H4 (cell line): ENCODE data around the gene MRPS27. TPM values are rescaled to one million over a fixed set of nuclear protein-coding genes. Genes with fewer than 3 reads are reported as not detected.

Source experiments
- DNase-seq: peaks from one replicate; pipeline ENCODE4 v3.0.0-alpha.2; 2015; ENCODE audit warnings: low spot score
- total RNA-seq: library from RNA; depleted of rRNA; stranded (reverse); fragments of >200 nt; shearing (Covaris generic); gene quantifications from 2 replicates; pipeline ENCODE4 v1.2.3, GENCODE V29; 2014; rRNA removed

MRPS27 gene
- 81.2 and 88.0 TPM in 2 replicates for total RNA-seq

DNA sequence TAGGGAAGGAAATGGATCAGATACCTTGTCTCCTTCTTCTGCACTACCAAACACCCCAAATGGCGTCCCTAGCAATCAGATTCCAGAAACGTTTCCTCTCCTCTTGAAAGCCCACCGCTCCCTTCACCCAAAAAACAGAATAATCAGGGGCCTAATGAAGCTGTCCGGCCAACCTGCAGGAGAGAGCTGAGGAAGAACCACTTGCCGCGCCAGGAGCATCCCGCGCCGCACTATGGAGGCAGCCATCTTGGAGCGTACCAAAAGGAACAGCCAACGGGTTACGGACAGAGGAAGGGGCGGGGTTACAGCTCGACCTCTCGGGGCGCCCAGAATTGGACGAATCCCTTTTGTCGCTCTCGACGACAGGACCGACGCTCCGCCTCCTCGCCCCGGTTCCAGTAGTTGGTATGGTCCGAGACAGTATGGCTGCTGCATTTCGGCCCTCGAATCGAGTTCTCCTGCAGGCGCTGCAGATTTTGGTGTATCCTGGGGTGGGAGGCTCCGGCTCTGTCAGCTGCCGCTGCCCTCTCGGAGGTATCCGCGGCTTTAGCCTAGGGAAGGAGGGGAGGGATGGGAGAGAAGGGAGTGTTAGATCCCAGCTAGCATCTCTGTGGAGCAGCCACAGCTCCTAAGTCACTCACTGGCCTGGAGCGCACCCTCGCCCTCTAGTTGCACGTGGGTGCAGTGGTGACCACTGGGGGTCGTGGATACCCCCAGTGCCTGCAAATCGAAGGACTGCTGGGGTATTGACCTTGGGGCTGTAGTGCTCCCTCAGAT is at the start of gene MRPS27, which contains the start of gene PTCD2:
MRPS27 (minus strand) TSS at position 265 of the 777 bp plus-strand sequence; CDS start at position 246, 19 bp downstream.
PTCD2 (plus strand) TSS at position 398 of the 777 bp plus-strand sequence; CDS start at position 408, 10 bp downstream.
- peak; percentile 97 for DNase-seq

DNA sequence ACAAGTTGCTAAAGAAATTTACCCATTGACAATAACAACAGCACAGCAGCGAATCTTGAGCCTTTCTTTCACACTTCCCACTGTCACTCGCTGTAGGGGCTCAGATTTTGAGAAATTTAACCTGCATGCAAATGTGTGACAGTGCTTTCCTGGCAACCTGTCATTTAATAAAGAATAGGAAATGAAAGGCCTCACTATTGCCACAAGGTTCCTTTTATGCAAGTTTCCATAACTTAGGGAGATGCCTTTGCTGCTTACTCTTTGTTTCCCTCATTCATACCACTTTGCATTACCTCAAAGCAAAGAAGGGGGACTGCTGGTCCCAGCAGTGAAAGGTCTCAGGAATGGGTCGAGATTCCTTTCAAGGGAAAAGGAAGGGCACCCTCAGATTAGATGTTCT is 49.7 kb upstream of the MRPS27 start:
- no peak for DNase-seq

DNA sequence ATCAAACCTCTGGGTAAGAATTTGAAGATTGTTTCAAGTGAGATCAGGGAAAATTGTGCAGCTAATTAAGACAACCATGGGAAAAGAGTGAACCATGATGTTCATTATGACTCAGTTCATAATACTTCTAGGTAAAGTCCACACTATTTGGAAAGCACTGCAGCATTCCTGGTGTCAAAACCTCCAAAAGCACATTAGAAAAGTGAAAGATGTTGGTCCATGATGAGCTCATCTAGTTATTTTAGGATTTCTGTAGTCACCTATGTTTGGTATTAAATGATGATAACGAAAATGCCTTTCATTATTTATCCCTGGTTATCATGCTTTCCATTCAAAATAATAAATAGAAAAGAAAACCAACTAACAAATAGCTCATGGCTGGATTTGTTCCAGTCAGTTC is 49.3 kb upstream of the MRPS27 start:
- DNase-seq, result no peak

DNA sequence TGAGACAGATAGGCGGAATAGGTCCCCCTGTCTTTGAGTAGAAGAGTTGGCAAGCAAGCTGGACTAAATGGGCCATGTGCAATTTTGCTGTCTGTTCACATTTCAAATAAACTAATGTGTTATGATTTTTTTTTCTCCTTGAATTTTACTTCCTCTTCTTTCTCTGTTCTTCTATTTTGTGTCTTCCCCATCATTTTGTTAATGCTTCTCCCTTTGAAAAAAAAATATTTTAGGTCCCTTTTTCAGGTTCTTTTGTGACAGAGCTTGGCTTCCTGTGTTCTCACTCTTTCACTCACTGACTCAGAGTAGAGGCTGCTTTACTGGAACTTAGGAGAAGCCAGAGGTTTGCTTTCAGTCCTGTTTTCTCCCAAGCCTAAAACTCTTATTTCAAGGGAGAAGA is 48.2 kb upstream of the MRPS27 start:
- DNase-seq, result no peak

DNA sequence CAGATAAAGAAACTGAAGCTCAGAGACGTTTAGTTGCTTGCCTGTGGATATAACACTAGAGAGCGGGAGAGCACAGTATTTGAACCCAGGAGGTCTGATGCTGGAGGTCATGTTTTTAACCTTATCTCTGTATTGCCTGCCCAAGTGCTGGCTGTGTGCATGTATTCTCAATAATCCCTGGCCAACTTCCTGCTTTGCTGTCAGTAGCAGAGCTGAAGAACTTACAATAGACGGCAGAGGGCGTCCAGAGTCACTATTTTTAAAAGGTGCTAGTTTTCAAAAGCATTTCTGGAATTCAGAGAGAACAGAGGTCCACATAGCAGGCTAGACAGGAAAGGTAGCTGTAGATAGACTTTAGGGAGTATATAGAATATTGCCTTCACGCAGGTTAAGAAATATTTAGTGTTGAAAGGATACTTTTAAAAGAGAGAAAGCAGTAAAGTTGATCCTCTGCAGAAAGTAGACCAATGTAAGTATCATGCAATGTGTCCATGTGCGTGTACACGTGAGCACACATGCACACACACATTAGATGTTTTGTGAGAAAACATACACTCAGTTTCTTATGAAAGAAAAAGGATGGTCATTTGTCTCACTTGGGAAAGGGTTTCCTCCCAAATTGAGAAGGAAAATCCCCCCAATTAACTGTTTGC is 46.4 kb upstream of the MRPS27 start:
- DNase-seq, result peak; percentile 67

DNA sequence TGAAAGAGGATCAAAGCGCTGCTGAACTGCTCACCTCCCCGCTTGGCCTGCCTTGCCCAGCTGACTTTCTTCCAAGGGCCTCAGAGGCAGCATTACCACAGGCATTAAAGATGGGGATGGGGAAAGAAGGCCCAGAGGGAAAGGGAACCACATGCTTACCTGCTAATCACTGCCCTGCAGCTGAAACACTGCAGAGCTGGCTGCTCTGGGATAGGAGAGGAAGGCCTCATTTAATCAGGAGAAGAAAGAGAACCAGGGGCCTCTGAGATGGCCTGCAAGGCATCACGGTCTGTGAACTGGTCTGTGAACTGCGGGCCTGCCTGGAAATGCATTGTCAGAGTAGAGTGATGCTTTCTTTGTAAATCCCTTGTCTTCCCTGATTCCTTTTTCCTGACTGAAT is 44.9 kb upstream of the MRPS27 start:
- no peak for DNase-seq

DNA sequence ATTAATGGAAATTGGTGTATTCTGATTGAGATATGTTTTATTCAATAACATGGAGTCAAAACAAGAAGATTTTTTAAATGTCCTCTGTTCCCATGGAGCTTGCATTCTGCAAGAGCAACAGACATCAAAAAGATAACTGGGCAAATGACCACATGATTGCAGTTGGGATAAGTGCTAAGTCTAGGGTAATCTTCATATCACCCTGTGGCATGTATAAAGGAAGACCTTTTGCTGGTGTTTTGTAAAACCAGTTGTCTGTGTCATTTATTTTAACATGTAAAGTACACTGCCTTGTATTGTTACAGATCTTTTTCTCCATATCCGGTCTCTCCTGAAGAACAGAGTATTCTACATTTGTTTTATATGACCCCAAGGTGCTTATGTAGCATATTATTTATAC is 44.1 kb upstream of the MRPS27 start:
- DNase-seq, result no peak

DNA sequence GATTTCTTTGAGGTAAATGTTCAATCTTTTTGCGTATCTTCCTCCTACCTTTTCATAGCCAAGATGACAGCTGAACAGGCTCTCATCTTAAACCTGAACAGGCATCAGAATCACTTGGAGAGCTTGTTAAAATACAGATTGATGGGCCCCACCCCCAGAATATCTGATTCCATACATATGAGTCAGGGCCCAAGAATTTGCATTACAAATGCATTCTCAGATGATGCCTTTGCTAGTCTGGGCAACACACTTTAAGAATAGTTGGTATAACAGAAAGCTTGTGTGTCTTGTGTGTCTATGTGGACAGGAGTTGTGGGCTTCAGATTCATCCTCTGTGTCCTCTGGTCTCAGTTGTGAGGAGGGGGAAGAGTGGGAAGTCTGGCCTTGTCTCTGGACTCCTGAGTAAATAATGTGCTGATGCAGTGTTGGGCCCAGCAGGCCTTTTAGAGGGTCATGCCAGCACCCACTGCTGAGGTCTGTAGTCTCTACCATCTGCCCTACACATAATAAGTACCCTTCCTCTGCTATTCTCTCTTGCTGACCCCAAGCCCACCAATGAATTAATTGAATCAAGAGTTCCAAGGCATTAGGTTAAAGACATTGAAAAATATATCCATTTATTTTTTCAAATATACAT is 43.2 kb upstream of the MRPS27 start:
- peak; percentile 15 for DNase-seq

DNA sequence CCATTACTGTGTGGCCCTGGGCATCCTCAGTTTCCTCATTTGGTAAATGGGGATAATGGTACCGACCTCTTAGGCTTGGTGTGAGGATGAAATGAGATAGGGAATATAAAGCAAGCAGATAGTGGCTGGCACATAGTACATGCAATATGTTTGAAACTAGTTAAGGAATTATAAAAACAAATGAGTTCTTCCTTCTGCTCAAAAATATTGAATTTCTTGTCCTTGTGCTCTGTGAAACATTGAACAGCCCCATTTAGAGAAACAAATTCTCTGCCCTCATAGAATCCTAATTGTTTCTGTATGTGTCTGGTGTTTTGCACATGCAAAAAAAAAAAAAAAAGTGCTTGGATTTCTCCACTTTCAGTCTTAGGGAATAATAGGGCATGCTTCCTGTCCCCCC is 39.8 kb upstream of the MRPS27 start:
- DNase-seq, result no peak

DNA sequence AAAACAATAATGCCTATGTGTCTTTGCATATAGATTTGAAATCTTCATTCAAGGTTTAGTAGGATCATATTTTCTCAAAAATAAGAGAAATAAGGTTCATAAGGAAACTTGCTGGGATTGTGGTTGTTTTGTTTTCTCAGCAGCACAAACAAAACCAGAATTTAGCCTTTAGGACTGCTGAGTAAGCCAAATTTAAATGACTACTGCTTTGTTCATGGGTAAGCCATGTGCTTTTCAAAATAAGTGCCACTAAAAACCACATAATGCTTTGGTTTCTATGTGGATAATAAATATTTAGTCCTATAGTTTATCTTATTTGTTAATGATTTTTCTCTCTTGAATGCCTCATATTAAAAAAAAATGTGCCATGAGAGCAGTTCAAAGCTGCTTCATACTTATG is 38.9 kb upstream of the MRPS27 start:
- no peak for DNase-seq

DNA sequence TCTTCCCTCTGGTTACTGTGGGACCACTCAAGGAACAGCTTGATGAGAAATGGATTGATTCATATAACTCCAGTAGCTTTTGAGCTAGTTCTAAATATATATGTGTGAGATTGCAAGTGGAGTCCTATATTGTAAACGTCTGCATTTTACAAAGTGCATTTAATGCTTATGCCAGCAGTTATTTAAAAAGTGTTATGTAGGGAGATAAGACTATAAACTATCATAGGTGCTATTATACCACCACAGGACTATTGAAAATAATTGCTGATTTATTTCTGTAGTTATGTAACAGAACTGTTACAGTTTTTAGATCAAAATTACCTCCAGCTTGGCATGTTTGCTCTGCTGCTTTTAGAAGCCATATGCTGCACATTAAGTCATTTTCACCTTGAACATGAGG is 36.3 kb upstream of the MRPS27 start:
- no peak for DNase-seq

DNA sequence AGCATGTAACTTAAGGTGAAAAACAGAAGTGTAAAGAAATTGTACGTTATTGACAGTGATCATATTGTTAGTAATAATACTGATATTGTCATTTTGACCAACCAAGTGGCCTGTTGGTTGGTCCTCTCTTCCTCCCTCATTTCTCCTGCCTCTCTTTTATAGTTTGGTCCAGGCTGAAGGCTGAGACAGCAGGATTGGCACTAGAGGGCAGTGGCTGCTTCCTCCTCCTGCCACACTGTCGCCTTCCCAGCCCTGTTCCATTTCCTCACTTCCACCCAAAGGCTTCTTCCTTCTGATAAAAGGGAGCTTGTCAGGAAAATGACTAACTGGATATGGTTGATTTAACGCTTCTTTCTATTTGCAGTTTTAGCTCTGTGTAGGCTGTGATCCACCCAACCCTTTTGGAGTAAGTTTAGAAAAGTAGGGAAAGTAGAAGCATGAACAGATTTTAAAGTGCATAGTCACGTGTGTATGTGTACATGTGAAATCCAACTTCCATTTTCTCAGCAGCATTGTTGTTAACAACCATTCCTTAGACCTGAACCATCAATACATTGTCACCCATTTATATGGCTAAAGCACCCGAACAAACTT is 35.8 kb upstream of the MRPS27 start:
- peak; percentile 63 for DNase-seq

DNA sequence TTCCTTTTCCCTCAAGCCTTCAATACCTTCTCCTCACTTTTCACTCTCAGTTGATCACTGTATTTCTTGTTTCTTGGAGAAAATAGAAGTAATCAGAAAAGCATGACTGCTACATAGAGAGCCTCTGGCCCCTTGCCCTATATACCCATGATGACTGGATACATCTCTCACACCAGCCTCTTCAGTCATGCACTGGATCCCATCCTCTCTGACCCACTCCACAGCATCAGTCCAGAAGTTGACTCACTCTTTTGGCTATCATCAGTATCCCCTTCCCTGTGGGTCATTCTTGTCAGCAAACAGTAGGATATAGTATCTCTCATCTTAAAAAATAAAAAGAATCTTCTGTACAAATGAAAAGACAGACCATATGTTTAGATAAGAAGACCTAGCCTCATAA is 33.0 kb upstream of the MRPS27 start:
- DNase-seq, result no peak

DNA sequence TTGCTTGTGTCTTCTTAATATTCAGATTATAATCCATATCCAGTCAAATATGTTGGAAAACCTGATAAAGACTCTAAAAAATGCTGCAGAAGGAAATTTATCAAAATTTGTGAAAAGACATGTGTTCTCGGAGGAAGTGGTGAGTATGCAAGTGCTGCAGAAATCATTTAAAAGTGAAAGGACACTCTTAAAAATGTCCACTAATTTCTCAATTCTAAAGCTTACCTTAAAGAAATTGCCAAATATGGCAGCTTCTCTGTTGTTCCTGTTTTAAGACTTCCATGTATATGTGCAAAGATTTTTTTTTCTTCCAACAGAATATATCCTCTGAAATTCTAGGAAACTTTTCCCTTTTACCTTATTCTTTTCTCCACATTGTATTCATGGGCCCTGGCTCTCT is 32.6 kb upstream of the MRPS27 start:
- no peak for DNase-seq

DNA sequence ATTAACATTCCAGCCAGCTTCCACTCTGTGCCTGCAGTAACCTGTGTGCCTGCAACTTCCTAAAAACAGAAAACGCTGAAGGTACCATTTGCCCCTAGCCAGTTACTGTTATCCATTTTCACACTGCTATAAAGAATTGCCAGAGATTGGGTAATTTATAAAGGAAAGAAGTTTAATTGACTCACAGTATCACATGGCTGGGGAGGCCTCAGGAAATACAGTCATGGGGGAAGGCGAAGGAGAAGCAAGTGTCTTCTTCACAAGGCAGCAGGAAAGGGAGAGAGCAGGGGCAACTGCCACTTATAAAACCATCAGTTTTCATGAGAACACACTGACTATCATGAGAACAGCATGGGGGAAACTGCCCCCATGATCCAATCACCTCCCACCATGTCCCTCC is 31.3 kb upstream of the MRPS27 start:
- no peak for DNase-seq

DNA sequence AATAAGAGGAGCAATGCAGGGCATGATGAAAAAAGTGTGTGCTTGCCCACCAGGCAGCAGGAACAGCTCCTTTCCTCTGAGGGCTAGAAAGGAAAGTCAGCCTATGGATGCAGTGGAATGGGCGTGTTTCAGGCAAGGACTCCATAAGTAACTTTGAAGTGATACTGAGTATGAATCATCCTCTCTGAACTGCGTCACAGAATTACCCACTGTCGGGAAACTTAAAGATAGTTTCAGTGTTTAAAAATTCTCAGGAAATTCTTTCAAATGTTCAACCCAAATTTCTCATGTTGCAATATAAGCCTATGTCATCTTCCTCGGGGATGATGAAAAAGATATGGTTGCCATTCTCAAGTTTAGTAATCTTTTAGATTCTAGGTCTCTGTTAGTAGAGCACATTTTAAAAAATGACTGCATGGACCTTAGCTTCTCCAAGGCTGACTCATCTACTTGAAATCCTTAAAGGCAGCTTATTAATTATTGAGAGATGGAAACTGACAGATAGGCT is 27.8 kb upstream of the MRPS27 start:
- peak; percentile 55 for DNase-seq

DNA sequence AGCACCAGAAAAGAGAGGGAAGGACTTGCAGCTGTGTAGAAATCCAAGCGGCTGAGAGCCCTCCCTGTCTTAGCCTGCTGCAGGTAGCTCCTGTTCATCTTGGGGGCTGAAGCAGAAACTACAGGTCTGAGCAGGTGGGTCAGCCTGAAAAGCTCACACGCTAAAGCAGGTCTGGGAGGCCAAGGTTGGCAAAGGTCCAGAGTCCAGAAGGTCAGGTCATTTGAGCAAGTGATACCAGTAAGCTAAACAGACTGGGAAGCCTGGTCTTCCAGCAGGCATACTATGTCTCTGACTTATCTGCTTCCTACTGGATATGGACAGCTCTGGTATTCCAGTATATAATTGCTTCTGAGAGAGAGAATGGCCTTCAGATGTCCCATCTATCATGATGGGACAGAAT is 26.4 kb upstream of the MRPS27 start:
- no peak for DNase-seq

DNA sequence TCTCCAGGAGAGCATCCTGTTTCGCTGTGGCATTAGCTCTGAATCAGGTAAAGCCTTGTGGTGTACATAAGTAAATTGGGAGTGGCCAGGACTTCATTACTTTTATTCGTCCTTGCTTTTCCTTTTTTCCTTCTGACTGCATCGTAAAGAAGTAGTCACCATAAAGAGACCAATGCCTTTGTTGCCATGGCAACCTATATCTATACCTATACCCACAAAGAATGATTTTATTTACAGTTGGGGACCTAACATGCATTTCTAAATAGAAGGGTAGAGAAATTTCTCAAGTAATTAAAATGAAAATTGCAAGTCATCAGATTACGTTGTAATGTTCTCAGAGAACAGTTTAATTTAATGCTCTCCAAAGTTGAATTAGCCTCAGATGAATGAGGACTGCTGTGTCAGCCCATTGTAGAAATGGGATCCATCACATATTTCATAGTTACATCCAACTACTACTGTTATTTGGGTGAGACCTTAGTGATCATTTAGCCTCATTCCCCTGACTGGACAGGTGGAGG is 18.7 kb upstream of the MRPS27 start:
- DNase-seq, result no peak

DNA sequence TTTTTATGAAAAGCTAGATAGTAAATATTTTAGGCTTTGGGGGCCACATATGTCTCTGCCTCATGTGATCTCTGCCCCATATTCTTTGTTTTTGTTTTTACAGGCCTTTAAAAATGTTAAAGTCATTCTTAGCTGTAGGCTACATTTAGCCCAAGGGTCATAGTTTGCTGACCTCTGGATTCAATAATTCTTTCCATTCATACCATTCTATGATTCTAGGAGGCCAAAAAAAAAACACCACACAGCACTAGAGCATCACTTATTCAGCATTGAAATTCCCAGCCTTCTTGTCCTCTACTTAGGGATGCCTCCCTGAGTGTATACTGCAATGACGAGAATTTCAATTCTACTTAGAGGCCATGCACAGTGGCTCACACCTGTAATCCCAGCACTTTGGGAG is 17.1 kb upstream of the MRPS27 start:
- DNase-seq, result no peak

DNA sequence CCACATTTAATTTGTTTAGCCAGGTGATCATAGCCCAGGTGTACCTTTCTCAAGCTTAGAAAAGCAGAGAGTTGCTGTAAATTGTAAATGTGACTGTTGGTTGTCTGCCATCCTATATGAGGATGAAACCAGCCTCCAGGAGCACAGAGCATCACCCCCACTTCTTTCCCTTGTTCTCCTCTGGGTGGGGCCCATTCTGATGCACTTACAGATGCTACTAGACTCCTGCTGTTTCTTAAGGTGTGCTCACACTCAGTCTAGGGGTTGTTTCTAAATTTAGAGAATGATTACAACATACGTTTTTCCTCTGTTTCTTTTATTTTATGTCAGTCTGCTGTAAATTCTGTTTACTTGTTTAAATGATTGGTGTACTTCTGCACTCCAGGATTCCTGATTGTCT is 10.7 kb upstream of the MRPS27 start:
- no peak for DNase-seq

DNA sequence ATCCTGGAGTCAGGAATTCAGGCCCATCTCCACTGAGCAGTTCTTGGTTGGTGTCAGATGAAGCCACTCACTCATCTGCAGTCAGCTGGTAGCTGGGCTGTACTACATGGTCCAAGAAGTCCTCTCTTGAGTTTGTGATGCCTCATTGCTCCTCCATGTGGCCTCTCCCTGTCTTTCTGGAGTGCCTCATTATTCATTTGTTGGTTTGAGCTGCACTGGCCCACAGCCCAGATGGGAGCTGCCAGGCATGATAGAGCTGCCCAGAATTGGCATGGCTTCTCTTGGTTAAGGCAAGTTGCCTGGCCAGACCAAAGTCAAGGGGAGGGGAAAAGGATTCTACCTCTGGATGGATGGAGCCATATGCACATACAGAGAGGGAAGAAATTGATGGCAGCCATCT is 8.1 kb upstream of the MRPS27 start:
- DNase-seq, result peak; percentile 71

DNA sequence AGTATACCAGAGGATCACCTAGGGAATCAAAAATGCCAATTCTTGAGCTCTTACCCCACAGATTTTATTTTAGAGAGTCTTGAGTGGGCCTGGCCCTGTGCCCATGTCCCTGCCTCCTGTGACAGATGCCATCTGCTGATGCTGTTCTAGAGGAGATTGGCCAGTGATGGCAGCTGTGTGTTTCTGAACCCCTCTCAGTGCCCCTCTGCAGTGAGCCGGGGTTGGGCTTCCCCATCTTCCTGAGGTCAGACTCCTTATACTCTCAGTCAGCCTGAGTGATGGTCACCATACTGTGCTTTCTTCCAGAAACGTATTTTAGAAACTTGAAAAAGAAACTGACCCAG is 6.2 kb upstream of the MRPS27 start:
- no peak for DNase-seq
